Mammary epithelial cell (primary cell): Measurements from ENCODE around the gene BIN1.

ENCODE experiments used
- CTCF ChIP-seq, 2 donors: IDR thresholded peaks in 1 of 2; conservative IDR thresholded peaks in 1 of 2; 2 replicates each; pipeline ENCODE4 v1.5.1; 2011 to 2012; ENCODE audit warnings: inconsistent platforms in 2 of 2, low read length in 2 of 2, mild to moderate bottlenecking in 2 of 2, control low read depth in 1 of 2, low read depth in 1 of 2; ENCODE audit not compliant: insufficient read depth in 1 of 2; ENCODE audit errors: extremely low read depth in 1 of 2
- EZH2 ChIP-seq: IDR thresholded peaks from 2 replicates; pipeline ENCODE4 v1.6.1; 2012; ENCODE audit warnings: low read length, inconsistent platforms, borderline replicate concordance

GRCh38 chr2:127057371-127058245, 49.3 kb downstream of the BIN1 start:
- TF ChIP-seq CTCF (conservative IDR thresholded peaks at IDR 0.05 in 1 of 2, IDR thresholded peaks at IDR 0.05 in 1 of 2; ENCODE audit: extremely low read depth in 1 of 2, insufficient read depth in 1 of 2, low read depth in 1 of 2, low read length in 2 of 2) = no peak
- no peak for TF ChIP-seq EZH2
